Fibroblast of lung (primary cell): Measurements from ENCODE around the gene C3AR1. TPM values are rescaled to one million over a fixed set of nuclear protein-coding genes. Genes with fewer than 3 reads are reported as not detected.
A peak's percentile ranks its signal among the peaks of the same experiment; 100 is the strongest.

ENCODE experiments used
- DNase-seq, 2 donors: peaks; one replicate each; pipeline versions ENCODE4 v3.0.0 to v3.0.0-alpha.2; 2010; ENCODE audit warnings: low read depth in 2 of 2
- H2AFZ ChIP-seq: 2 replicates; pipeline ENCODE4 v1.5.1; 2012; ENCODE audit warnings: low read length, control low read depth, inconsistent platforms
- H3K27ac ChIP-seq: 2 replicates; pipeline ENCODE4 v1.5.1; 2011; ENCODE audit warnings: low read length, control low read depth; ENCODE audit not compliant: insufficient read depth
- H3K27me3 ChIP-seq: 2 replicates; pipeline ENCODE4 v1.5.1; 2011; ENCODE audit warnings: mild to moderate bottlenecking, low read length; ENCODE audit not compliant: control insufficient read depth, insufficient read depth
- H3K36me3 ChIP-seq: 2 replicates; pipeline ENCODE4 v1.5.1; 2011; ENCODE audit warnings: low read length; ENCODE audit not compliant: control insufficient read depth, insufficient read depth
- H3K4me1 ChIP-seq: 2 replicates; pipeline ENCODE4 v1.5.1; 2011; ENCODE audit warnings: low read length; ENCODE audit not compliant: control insufficient read depth, insufficient read depth; ENCODE audit errors: extremely low read depth
- H3K4me2 ChIP-seq: 2 replicates; pipeline ENCODE4 v1.5.1; 2011; ENCODE audit warnings: low read length, control low read depth; ENCODE audit not compliant: insufficient read depth; ENCODE audit errors: extremely low read depth
- H3K4me3 ChIP-seq, 4 experiments: fragments of 200-600 bp in 1 of 4; sonication (generic) in 1 of 4; replicated peaks in 1 of 4; 2 replicates each; pipeline ENCODE4 v1.5.1; 2011 to 2016; ENCODE audit warnings: low read length in 4 of 4, low read depth in 3 of 4, mild to moderate bottlenecking in 3 of 4, control low read depth in 2 of 4, inconsistent platforms in 1 of 4, mixed read lengths in 1 of 4; ENCODE audit not compliant: insufficient read depth in 1 of 4; ENCODE audit errors: control extremely low read depth in 1 of 4
- H3K79me2 ChIP-seq: 2 replicates; pipeline ENCODE4 v1.5.1; 2012; ENCODE audit warnings: mild to moderate bottlenecking, low read length, inconsistent platforms; ENCODE audit not compliant: control insufficient read depth, insufficient read depth
- H3K9ac ChIP-seq: 2 replicates; pipeline ENCODE4 v1.5.1; 2011; ENCODE audit warnings: mild to moderate bottlenecking, low read length, control low read depth; ENCODE audit not compliant: insufficient read depth
- H3K9me3 ChIP-seq: 2 replicates; pipeline ENCODE4 v1.5.1; 2012; ENCODE audit warnings: low read depth, low read length; ENCODE audit not compliant: control insufficient read depth, insufficient read depth
- H4K20me1 ChIP-seq: 2 replicates; pipeline ENCODE4 v1.5.1; 2011; ENCODE audit warnings: low read length; ENCODE audit not compliant: control insufficient read depth, insufficient read depth; ENCODE audit errors: extremely low read depth
- EZH2 ChIP-seq: IDR thresholded peaks from 2 replicates; pipeline ENCODE4 v1.5.1; 2012; ENCODE audit warnings: low read length, control low read depth, mild to moderate bottlenecking; ENCODE audit errors: missing control alignments
- polyA plus RNA-seq, 2 donors: library from polyadenylated mRNA; depleted of rRNA in 1 of 2; stranded (reverse) in 1 of 2; unstranded in 1 of 2; fragments of >200 nt; gene quantifications; 2 replicates each; pipeline ENCODE4 v1.2.1, GENCODE V29; 2011 to 2012; ENCODE audit warnings: missing spikeins in 1 of 2
- total RNA-seq: library from RNA; depleted of rRNA; stranded (reverse); fragments of >200 nt; gene quantifications from 2 replicates; pipeline ENCODE4 v1.2.1, GENCODE V29; 2014
- TF ChIP-seq, protein P1 (sequence below), 2 donors: IDR thresholded peaks in 1 of 2; conservative IDR thresholded peaks in 1 of 2; 1 replicate in 1 of 2; 2 replicates in 1 of 2; pipeline ENCODE4 v1.5.1; 2011 to 2012; ENCODE audit warnings: low read length in 2 of 2, control low read depth in 1 of 2, inconsistent platforms in 1 of 2, low read depth in 1 of 2, mild to moderate bottlenecking in 1 of 2

C3AR1 gene
- total and polyA plus RNA-seq, 2 donors (not counting 1 experiment from before 2014, with no cell fraction given), result 0.17 to 0.37 TPM

DNA sequence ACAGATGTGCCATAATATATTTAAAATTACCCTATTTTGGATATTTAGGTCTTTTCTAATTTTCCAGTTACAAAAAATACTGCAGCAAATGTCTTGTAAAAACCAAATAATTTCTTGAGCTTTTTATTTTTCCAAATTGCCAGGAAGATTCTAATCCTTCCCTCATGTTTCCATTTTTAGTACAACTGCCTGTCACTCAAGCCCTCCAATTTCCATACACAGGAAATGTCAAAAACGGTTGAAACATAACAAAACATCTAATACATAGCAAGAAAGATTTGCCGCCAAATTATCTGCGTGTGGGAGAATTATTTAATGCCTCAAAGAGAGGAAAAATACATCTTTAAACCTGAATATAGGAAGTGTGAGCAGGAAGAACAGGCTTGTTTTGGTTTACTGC is 36.0 kb downstream of the C3AR1 start:
- no peak overlapping the region for H3K4me2 ChIP-seq
- H3K27ac ChIP-seq, result no peak overlapping the region
- H3K36me3 ChIP-seq, result no peaks in the 10 kb centered on the region
- H3K27me3 ChIP-seq, result no peaks in the 10 kb centered on the region
- H3K9ac ChIP-seq, result no peak overlapping the region
- no peak for DNase-seq
- no peak overlapping the region for H2AFZ ChIP-seq
- H3K79me2 ChIP-seq, result peaks cover 27% of the 10 kb centered on the region
- TF ChIP-seq, protein P1, sequence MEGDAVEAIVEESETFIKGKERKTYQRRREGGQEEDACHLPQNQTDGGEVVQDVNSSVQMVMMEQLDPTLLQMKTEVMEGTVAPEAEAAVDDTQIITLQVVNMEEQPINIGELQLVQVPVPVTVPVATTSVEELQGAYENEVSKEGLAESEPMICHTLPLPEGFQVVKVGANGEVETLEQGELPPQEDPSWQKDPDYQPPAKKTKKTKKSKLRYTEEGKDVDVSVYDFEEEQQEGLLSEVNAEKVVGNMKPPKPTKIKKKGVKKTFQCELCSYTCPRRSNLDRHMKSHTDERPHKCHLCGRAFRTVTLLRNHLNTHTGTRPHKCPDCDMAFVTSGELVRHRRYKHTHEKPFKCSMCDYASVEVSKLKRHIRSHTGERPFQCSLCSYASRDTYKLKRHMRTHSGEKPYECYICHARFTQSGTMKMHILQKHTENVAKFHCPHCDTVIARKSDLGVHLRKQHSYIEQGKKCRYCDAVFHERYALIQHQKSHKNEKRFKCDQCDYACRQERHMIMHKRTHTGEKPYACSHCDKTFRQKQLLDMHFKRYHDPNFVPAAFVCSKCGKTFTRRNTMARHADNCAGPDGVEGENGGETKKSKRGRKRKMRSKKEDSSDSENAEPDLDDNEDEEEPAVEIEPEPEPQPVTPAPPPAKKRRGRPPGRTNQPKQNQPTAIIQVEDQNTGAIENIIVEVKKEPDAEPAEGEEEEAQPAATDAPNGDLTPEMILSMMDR (conservative IDR thresholded peaks at IDR 0.05 in 1 of 2, IDR thresholded peaks at IDR 0.05 in 1 of 2; ENCODE audit: low read depth in 1 of 2, low read length in 2 of 2), result no peak
- TF ChIP-seq EZH2, result no peak
- no peaks in the 10 kb centered on the region for H4K20me1 ChIP-seq
- H3K4me1 ChIP-seq, result peaks cover 8% of the 10 kb centered on the region
- H3K9me3 ChIP-seq, result no peaks in the 10 kb centered on the region
- no peak overlapping the region for H3K4me3 ChIP-seq

DNA sequence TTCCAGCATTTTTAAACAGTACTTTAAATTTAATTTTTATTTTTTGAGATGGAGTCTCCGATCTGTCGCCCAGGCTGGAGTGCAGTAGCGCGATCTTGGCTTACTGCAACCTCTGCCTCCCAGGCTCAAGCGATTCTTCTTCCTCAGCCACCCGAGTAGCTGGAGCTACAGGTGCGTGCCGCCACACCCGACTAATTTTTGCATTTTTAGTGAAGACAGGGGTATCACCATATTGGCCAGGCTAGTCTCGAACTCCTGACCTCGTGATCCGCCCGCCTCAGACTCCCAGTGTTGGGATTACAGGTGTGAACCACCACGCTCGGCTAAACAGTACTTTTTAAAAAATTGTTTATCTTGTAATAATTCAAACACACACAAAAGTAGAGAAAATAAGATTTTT is 37.9 kb downstream of the C3AR1 start:
- TF ChIP-seq, protein P1 (conservative IDR thresholded peaks at IDR 0.05 in 1 of 2, IDR thresholded peaks at IDR 0.05 in 1 of 2; ENCODE audit: low read depth in 1 of 2, low read length in 2 of 2), result no peak
- TF ChIP-seq EZH2, result no peak
- no peak for DNase-seq
- Histone ChIP-seq H3K79me2 (peaks cover 10% of the 10 kb centered on the region), H3K27me3 (no peaks in the 10 kb centered on the region), H3K36me3 (no peaks in the 10 kb centered on the region), H4K20me1 (no peaks in the 10 kb centered on the region), H3K4me2 (no peak overlapping the region), H2AFZ (no peak overlapping the region), H3K27ac (no peak overlapping the region), H3K9me3 (no peaks in the 10 kb centered on the region), H3K4me1 (peaks cover 2% of the 10 kb centered on the region), H3K9ac (no peak overlapping the region), H3K4me3 (no peak overlapping the region)

DNA sequence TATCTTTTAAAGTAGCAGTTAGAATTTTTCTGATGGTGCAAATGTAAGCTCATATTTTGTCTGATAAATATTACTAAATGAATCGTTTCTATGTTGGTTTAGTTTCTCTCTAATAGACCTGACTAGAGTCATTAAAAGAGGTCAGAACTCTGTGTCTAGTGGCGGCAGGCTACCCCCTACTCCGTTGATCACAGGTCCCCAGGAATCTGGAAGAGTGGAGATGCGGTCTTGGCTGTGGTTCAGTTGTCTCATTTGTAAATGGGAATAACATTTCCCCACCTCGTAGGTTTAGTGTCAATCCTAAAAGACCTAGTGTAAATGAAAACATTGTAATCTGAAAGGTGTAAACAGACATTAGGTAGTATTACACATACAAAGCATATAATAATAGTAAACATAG is 38.3 kb downstream of the C3AR1 start:
- no peaks in the 10 kb centered on the region for H3K27me3 ChIP-seq
- H4K20me1 ChIP-seq, result no peaks in the 10 kb centered on the region
- no peak overlapping the region for H3K9ac ChIP-seq
- no peak overlapping the region for H3K4me2 ChIP-seq
- peaks cover 6% of the 10 kb centered on the region for H3K79me2 ChIP-seq
- peak overlapping the region; percentile 100 for H3K27ac ChIP-seq
- H2AFZ ChIP-seq, result no peak overlapping the region
- DNase-seq, result no peak
- H3K36me3 ChIP-seq, result no peaks in the 10 kb centered on the region
- peak overlapping the region in 1 of 4 experiments; percentile 77 for H3K4me3 ChIP-seq
- TF ChIP-seq, protein P1 (conservative IDR thresholded peaks at IDR 0.05 in 1 of 2, IDR thresholded peaks at IDR 0.05 in 1 of 2; ENCODE audit: low read depth in 1 of 2, low read length in 2 of 2), result no peak
- no peak for TF ChIP-seq EZH2
- H3K9me3 ChIP-seq, result no peaks in the 10 kb centered on the region
- peaks cover 2% of the 10 kb centered on the region for H3K4me1 ChIP-seq
